ENCODE results near the gene MORN1. TPM values are rescaled to one million over a fixed set of nuclear protein-coding genes. Genes with fewer than 3 reads are reported as not detected.

Gene MORN1
- total and polyA plus RNA-seq, 2 of the 8 experiments (the other 6 are each of a cell fraction or from before 2014, with no cell fraction given): 5.0 to 9.1 TPM

GRCh38 chr1:2402420-2402819, 11.1 kb upstream of the MORN1 start (continued):
- TF ChIP-seq, protein P1, sequence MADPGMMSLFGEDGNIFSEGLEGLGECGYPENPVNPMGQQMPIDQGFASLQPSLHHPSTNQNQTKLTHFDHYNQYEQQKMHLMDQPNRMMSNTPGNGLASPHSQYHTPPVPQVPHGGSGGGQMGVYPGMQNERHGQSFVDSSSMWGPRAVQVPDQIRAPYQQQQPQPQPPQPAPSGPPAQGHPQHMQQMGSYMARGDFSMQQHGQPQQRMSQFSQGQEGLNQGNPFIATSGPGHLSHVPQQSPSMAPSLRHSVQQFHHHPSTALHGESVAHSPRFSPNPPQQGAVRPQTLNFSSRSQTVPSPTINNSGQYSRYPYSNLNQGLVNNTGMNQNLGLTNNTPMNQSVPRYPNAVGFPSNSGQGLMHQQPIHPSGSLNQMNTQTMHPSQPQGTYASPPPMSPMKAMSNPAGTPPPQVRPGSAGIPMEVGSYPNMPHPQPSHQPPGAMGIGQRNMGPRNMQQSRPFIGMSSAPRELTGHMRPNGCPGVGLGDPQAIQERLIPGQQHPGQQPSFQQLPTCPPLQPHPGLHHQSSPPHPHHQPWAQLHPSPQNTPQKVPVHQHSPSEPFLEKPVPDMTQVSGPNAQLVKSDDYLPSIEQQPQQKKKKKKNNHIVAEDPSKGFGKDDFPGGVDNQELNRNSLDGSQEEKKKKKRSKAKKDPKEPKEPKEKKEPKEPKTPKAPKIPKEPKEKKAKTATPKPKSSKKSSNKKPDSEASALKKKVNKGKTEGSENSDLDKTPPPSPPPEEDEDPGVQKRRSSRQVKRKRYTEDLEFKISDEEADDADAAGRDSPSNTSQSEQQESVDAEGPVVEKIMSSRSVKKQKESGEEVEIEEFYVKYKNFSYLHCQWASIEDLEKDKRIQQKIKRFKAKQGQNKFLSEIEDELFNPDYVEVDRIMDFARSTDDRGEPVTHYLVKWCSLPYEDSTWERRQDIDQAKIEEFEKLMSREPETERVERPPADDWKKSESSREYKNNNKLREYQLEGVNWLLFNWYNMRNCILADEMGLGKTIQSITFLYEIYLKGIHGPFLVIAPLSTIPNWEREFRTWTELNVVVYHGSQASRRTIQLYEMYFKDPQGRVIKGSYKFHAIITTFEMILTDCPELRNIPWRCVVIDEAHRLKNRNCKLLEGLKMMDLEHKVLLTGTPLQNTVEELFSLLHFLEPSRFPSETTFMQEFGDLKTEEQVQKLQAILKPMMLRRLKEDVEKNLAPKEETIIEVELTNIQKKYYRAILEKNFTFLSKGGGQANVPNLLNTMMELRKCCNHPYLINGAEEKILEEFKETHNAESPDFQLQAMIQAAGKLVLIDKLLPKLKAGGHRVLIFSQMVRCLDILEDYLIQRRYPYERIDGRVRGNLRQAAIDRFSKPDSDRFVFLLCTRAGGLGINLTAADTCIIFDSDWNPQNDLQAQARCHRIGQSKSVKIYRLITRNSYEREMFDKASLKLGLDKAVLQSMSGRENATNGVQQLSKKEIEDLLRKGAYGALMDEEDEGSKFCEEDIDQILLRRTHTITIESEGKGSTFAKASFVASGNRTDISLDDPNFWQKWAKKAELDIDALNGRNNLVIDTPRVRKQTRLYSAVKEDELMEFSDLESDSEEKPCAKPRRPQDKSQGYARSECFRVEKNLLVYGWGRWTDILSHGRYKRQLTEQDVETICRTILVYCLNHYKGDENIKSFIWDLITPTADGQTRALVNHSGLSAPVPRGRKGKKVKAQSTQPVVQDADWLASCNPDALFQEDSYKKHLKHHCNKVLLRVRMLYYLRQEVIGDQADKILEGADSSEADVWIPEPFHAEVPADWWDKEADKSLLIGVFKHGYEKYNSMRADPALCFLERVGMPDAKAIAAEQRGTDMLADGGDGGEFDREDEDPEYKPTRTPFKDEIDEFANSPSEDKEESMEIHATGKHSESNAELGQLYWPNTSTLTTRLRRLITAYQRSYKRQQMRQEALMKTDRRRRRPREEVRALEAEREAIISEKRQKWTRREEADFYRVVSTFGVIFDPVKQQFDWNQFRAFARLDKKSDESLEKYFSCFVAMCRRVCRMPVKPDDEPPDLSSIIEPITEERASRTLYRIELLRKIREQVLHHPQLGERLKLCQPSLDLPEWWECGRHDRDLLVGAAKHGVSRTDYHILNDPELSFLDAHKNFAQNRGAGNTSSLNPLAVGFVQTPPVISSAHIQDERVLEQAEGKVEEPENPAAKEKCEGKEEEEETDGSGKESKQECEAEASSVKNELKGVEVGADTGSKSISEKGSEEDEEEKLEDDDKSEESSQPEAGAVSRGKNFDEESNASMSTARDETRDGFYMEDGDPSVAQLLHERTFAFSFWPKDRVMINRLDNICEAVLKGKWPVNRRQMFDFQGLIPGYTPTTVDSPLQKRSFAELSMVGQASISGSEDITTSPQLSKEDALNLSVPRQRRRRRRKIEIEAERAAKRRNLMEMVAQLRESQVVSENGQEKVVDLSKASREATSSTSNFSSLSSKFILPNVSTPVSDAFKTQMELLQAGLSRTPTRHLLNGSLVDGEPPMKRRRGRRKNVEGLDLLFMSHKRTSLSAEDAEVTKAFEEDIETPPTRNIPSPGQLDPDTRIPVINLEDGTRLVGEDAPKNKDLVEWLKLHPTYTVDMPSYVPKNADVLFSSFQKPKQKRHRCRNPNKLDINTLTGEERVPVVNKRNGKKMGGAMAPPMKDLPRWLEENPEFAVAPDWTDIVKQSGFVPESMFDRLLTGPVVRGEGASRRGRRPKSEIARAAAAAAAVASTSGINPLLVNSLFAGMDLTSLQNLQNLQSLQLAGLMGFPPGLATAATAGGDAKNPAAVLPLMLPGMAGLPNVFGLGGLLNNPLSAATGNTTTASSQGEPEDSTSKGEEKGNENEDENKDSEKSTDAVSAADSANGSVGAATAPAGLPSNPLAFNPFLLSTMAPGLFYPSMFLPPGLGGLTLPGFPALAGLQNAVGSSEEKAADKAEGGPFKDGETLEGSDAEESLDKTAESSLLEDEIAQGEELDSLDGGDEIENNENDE (IDR thresholded peaks at IDR 0.05; ENCODE audit: insufficient replicate concordance, low read length): no peak
- TF ChIP-seq RNF2 (IDR thresholded peaks at IDR 0.05; ENCODE audit: borderline replicate concordance, low read depth, low read length, missing control alignments, poor library complexity, severe bottlenecking): no peak
- no peak for TF ChIP-seq YY1 (IDR thresholded peaks at IDR 0.05; ENCODE audit: low read depth, low read length)
- no peak for TF ChIP-seq SUZ12 (IDR thresholded peaks at IDR 0.05; ENCODE audit: low read length)
- TF ChIP-seq EGR1 (IDR thresholded peaks at IDR 0.05; ENCODE audit: borderline replicate concordance, low read depth, low read length): no peak
- no peak for TF ChIP-seq HDAC6 (IDR thresholded peaks at IDR 0.05; ENCODE audit: low read depth, low read length)
- no peak for TF ChIP-seq TBP (IDR thresholded peaks at IDR 0.05; ENCODE audit: low read depth, low read length)
- no peak for TF ChIP-seq NANOG (IDR thresholded peaks at IDR 0.05; ENCODE audit: insufficient read depth, low read depth, low read length, poor library complexity, severe bottlenecking)
- no peak for TF ChIP-seq HDAC2 (IDR thresholded peaks at IDR 0.05; ENCODE audit: borderline replicate concordance in 1 of 2, low read depth in 2 of 2, low read length in 2 of 2)
- no peak for TF ChIP-seq MAFK (IDR thresholded peaks at IDR 0.05; ENCODE audit: low read depth, low read length)
- TF ChIP-seq FOSL1 (IDR thresholded peaks at IDR 0.05; ENCODE audit: insufficient read depth, low read depth, low read length): no peak

All from H1 (cell line).